GM21360 (cell line): ENCODE data around the gene MTMR3.
A peak's percentile ranks its signal among the peaks of the same experiment; 100 is the strongest.

Source experiments
- ATAC-seq: cut with Tn5 transposase; IDR thresholded peaks from one replicate; pipeline ENCODE4 v1.9.1; 2021; ENCODE audit warnings: mild to moderate bottlenecking, moderate library complexity; ENCODE audit not compliant: unreplicated experiment

The MTMR3 gene

DNA sequence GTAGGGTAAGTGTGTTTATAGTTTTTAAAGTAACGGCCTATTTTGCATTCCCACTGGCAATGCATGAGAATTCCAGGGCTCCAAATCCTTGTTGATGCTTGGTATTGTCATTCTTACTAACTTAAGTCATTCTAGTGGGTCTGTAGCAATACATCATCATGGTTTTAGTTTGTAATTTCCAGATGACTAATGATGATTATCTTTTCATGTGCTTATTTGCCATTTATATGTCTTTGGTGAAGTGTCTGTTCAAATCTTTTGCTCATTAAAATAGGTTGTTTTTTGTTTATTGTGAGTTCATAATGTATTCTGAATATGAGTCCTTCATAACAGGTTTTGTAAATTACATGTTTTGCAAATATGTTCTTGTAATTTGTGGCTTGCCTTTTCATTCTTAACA, 31.2 kb downstream of the MTMR3 start:
- no peak for ATAC-seq

DNA sequence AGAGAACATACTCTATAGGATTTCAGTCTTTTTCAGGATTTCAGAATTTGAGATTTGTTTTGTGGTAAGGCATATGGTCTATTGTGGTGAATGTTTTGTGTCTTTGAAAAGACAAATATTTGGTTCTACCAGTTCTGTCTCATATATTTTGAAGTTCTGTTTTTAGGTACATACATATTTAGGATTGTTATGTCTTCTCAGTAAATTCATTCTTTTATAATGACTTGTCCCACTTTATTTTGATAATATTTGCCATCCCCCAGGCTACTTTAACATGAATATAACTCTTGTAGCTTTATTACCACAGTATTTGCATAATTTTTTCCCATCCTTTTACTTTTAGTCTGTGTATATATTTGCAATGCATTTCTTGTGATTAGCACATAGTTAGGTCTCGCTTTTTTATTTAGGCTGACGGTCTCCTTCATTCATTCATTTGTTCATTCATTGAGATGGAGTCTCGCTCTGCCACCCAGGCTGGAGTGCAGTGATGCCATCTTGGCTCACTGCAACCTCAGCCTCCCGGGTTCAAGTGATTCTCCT, 32.1 kb downstream of the MTMR3 start:
- no peak for ATAC-seq

GRCh38 chr22:29916007-29916544, 33.1 kb downstream of the MTMR3 start:
- no peak for ATAC-seq

DNA sequence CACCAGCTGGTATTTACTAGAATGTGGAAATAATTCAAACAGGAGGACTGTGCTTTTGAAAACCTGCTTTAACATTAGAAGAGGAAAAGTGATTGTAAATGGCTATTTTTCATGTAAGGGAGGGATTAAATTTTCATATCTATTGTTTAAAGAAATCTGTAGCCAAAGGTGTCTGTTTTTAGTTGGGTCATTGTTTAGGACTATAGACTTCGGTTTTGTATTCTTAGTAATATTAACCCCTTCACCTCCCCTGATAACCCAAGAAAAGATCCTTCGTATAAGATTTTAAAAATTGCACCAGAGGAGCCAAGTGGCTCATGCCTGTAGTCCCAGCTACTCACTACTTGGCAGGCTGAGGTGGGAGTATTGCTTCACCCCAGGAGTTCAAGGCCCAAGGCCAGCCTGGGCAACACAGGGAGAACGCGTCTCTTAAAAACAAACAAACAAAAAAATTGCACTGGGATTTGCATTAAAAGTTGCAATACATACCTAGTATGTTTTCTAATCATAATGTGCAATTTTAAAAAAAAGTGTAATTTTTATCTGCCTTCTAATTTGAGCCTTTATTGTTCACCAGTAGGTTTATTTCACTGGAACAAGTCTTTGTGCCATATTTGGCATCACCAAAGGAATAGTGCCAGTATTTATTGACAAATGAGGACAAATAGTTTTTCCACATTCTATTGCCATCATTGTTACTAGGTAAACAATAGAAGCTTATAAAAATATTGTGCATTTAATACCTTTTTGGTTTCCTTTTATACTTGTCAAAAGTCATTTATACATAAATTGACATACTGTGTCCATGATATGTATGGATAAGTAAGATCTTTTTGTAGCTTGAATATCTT, 34.3 kb downstream of the MTMR3 start:
- ATAC-seq: no peak

DNA sequence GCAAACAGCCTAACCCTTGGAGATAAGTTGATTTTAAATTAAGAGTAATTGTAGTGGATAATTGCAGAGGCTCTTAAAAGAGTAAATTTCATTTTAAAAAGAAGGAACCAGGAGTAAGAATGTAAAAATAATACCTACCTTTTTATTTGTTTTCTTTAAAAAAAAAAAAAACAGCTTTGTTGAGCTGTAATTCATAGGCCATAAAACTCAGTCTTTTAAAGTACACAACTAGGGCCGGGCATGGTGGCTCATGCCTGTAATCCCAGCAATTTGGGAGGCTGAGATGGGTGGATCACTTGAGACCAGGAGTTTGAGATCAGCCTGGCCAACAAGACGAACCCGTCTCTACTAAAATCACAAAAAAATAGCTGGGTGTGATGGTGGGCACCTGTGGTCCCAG, 42.4 kb downstream of the MTMR3 start:
- no peak for ATAC-seq

DNA sequence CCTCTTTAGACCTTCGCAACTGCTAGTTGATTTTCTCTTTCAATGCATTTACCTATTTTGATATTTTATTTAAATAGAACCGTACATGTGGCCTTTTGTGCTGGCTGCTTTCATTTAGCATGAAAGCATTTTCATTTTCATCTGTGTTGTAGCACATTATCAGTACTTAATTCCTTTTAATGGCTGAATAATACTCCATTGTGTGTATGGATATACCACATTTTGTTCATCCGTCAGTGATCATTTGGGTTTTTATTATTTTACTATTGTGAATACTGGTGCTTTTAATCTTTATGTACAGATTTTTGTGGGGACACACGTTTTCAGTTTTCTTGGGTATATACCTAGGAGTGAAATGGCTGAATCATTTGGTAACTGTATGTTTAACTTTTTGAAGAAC, 43.1 kb downstream of the MTMR3 start:
- no peak for ATAC-seq

- no peak for ATAC-seq
These were observed 49.2 kb downstream of the MTMR3 start for GRCh38 chr22:29932136-29932535.

- ATAC-seq: no peak
These were observed 50.6 kb downstream of the MTMR3 start for GRCh38 chr22:29933619-29934018.

DNA sequence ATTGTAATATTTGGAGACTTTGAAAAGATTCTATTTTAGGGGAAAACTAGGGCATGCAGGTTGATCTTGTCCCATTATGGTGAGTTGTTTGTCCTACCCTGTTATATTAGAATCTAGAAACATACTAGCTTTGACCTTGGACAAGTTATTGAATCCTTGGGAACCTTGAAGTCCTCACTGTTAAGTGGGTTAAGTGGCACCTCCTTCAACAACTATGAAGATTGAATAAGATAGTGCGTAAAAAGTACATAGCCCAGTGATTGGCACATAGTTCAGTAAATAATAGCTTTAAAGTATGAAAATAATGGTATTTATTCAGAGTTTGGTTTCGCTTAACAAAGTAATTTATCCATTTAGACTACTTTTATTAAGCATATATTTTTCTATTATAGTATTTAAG, 51.6 kb downstream of the MTMR3 start:
- ATAC-seq: no peak

DNA sequence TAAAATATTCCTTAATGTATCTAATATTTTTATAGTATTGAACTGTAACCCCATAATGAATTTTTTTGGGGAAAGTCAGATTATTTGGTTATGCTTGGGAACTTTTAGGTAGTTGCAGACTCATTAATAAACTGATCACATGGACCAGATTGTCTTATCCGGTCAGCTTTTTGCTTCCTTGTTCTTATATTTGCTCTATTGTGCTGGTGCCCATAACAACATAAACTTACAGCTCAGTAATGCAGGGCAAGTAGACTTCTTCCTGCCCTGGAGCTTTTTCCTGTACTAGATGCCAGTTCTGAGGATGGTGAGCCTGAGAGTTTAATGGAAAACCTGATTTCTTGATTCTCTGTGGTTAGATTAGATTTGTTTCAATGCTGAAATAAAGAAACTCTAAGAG, 53.2 kb downstream of the MTMR3 start:
- ATAC-seq: no peak

GRCh38 chr22:29937940-29938693, 55.1 kb downstream of the MTMR3 start:
- peak; percentile 79 for ATAC-seq

- no peak for ATAC-seq
These were observed 57.6 kb downstream of the MTMR3 start for GRCh38 chr22:29940526-29940925.

- ATAC-seq: no peak
These were observed 61.4 kb downstream of the MTMR3 start for GRCh38 chr22:29944339-29944738.

GRCh38 chr22:29945435-29945834, 62.5 kb downstream of the MTMR3 start:
- no peak for ATAC-seq

DNA sequence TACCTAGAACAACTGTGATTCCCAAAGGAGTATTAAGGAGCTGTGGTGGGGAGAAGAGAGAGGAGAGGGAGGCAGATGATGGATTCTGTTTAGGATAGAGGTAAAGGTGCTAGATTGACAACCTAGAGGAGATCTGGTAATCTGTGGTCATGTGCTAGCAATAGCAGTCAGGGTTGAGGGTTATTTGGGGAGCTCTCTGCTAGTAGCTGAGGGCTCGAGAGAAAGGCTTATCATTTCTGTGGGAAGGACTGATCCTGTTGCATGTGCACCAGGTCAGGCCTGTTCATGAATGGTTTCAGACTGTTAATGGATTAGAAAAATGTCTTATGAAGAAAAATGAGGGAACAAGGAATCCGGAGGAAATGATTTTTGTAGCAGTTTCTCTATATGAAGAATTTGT, 63.2 kb downstream of the MTMR3 start:
- no peak for ATAC-seq

DNA sequence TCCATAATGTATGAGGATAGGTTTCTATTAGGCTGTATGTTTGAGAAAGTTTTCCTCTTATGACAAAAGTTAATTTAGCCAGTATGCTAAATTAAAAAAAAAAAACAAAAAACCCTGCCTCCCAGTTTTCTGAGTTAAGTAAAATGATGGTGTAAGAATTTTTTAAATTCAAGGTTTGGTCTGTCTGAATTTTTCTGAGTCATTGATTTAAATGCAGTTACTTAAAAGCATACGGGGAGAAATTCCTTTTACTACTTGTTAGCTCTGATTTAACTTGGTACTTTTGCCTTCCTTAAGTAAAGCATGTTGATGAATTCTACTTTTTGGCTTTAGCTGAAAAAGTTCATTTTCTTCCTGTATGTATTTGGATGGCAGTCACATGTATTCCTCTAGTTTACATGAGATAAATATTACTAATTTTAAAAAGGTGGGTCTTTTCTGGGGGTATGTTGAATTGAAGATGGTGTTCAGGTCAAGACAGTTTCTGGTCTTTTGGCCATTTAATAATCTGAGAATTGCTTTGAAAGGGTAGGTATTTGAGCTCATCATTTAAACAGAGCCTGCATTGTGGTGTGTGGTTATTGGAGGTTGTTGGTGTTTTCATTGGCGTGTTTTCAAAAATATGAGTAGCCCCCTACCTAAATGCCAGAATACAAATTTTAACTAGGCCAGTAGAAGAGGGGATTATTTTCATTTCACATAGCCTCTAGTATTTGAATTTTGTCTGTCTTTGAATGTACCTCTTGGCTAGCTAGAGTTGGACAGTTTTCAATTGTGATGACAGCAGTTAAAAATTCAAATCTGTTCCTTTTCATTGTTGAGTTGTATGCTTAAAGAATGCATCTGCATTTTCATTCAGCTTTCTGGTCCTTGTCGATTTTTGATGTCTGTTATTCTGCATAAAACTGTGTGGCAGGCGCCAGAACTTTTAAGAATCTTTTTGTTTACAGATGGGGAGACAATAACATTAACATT, 64.7 kb downstream of the MTMR3 start:
- no peak for ATAC-seq

DNA sequence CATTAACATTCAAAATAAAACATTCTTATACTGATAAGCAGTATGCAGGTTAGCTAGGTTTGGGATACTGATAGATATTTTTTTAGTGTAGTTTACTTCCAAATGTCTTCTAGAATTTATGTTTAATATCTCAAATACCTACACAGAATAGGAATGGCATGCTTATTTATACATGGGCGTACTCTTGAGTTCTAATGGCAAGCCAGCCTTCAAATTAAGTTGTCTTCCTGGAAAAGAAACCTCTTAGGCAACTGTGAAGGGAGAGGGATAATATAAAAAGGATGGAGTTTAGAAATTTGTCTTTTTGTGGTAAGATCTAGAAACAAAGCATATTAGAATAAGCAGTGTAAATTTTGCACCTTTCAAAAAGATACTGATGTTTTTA, 65.4 kb downstream of the MTMR3 start:
- no peak for ATAC-seq

- ATAC-seq: no peak
These were observed 66.9 kb downstream of the MTMR3 start for GRCh38 chr22:29949872-29950271.

GRCh38 chr22:29951791-29952413, 68.9 kb downstream of the MTMR3 start:
- ATAC-seq: no peak

DNA sequence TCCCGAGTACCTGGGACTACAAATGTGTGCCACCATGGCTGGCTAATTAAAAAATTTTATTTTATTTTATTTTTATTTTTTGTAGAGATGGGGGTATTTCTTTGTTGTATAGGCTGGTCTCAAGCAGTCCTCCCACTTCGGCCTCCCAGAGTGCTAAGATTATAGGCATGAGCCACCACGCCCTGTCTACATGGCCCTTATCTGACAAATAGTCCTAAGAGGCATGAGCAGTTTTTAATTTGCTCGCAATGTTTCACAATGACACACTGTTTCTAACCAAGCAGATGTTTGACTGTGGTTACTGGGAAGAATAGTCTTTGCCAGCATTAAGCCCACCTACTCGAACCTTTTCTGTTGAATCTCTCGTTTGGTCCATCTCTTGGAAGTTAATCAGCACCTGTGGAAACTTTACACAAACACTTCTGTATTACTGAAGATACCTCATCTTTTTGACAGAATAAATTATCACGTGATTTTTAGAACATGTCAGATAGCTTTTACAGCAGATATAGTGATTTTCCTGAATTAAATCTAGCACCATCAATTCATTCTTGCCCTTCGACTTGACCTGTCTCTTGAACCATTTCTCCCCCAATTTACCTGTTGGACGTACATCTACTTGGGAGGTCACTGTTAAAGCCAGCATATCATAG, 71.4 kb downstream of the MTMR3 start:
- ATAC-seq: no peak
